H9 (cell line): ENCODE measurements around the gene COPE. TPM values are rescaled to one million over a fixed set of nuclear protein-coding genes. Genes with fewer than 3 reads are reported as not detected.
A peak's percentile ranks its signal among the peaks of the same experiment; 100 is the strongest.
"Not testable (repeated sequence)": the region's sequence is repeated elsewhere in the genome, so short reads cannot be mapped to it uniquely, and the experiment has no call there.

ENCODE experiments used
- DNase-seq: peaks from one replicate; pipeline ENCODE4 v3.0.0-alpha.2; 2017
- H2AFZ ChIP-seq: one replicate; pipeline ENCODE4 v1.6.1; 2013; ENCODE audit warnings: mild to moderate bottlenecking, low read length, control low read depth, moderate library complexity
- H2AK5ac ChIP-seq: 2 replicates; pipeline ENCODE4 v1.6.1; 2013; ENCODE audit warnings: low read length, control low read depth, mixed read lengths; ENCODE audit not compliant: insufficient read length
- H2BK120ac ChIP-seq: one replicate; pipeline ENCODE4 v1.6.1; 2013; ENCODE audit warnings: low read depth, mild to moderate bottlenecking, low read length, control low read depth, inconsistent platforms; ENCODE audit not compliant: poor library complexity, severe bottlenecking
- H2BK12ac ChIP-seq: 2 replicates; pipeline ENCODE4 v1.6.1; 2013; ENCODE audit warnings: low read length, control low read depth, mixed read lengths, low read depth; ENCODE audit not compliant: insufficient read length
- H2BK15ac ChIP-seq: 2 replicates; pipeline ENCODE4 v1.6.1; 2013; ENCODE audit warnings: low read depth, low read length, control low read depth
- H2BK20ac ChIP-seq: one replicate; pipeline ENCODE4 v1.6.1; 2013; ENCODE audit warnings: low read depth, mild to moderate bottlenecking, low read length, control low read depth, inconsistent platforms; ENCODE audit not compliant: poor library complexity, severe bottlenecking
- H2BK5ac ChIP-seq: 2 replicates; pipeline ENCODE4 v1.6.1; 2013; ENCODE audit warnings: low read length, control low read depth, mixed read lengths; ENCODE audit not compliant: insufficient read length
- H3K14ac ChIP-seq: 2 replicates; pipeline ENCODE4 v1.6.1; 2013; ENCODE audit warnings: low read length, control low read depth; ENCODE audit not compliant: insufficient read depth
- H3K18ac ChIP-seq: 2 replicates; pipeline ENCODE4 v1.6.1; 2013; ENCODE audit warnings: low read depth, mild to moderate bottlenecking, mixed read lengths, low read length, control low read depth; ENCODE audit not compliant: insufficient read length
- H3K23ac ChIP-seq: 2 replicates; pipeline ENCODE4 v1.6.1; 2013; ENCODE audit warnings: low read length, control low read depth, mixed read lengths, low read depth; ENCODE audit not compliant: insufficient read length
- H3K23me2 ChIP-seq: 2 replicates; pipeline ENCODE4 v1.6.1; 2013; ENCODE audit warnings: low read depth, mild to moderate bottlenecking, mixed read lengths, low read length, control low read depth; ENCODE audit not compliant: insufficient read length, poor library complexity, severe bottlenecking
- H3K27ac ChIP-seq: 2 replicates; pipeline ENCODE4 v1.5.1; 2013; ENCODE audit warnings: low read length, control low read depth, mixed read lengths, low read depth; ENCODE audit not compliant: insufficient read length
- H3K27me3 ChIP-seq: 2 replicates; pipeline ENCODE4 v1.6.1; 2013; ENCODE audit warnings: low read length, control low read depth, inconsistent platforms; ENCODE audit not compliant: insufficient read depth
- H3K4ac ChIP-seq: 2 replicates; pipeline ENCODE4 v1.6.1; 2013; ENCODE audit warnings: low read depth, mild to moderate bottlenecking, control low read depth, inconsistent platforms, low read length, moderate library complexity
- H3K4me1 ChIP-seq: 2 replicates; pipeline ENCODE4 v1.6.1; 2013; ENCODE audit warnings: low read length, control low read depth, inconsistent platforms; ENCODE audit not compliant: insufficient read depth
- H3K4me2 ChIP-seq: 2 replicates; pipeline ENCODE4 v1.6.1; 2013; ENCODE audit warnings: low read length, control low read depth, mixed read lengths; ENCODE audit not compliant: insufficient read length, insufficient read depth
- H3K56ac ChIP-seq: 2 replicates; pipeline ENCODE4 v1.6.1; 2013; ENCODE audit warnings: low read depth, mild to moderate bottlenecking, mixed read lengths, low read length, control low read depth; ENCODE audit not compliant: insufficient read length
- H3K79me1 ChIP-seq: 2 replicates; pipeline ENCODE4 v1.6.1; 2013; ENCODE audit warnings: low read depth, mild to moderate bottlenecking, moderate library complexity, low read length, control low read depth, inconsistent platforms; ENCODE audit not compliant: insufficient read depth, poor library complexity, severe bottlenecking
- H3K79me2 ChIP-seq: 2 replicates; pipeline ENCODE4 v1.6.1; 2013; ENCODE audit warnings: low read length, control low read depth, inconsistent platforms; ENCODE audit not compliant: insufficient read depth
- H3K9ac ChIP-seq: 2 replicates; pipeline ENCODE4 v1.6.1; 2013; ENCODE audit warnings: low read length, control low read depth, mixed read lengths; ENCODE audit not compliant: insufficient read length; ENCODE audit errors: extremely low read depth
- H3K9me3 ChIP-seq: one replicate; pipeline ENCODE4 v1.6.1; 2013; ENCODE audit warnings: low read depth, low read length, inconsistent platforms; ENCODE audit not compliant: control insufficient read depth
- H3T11ph ChIP-seq: one replicate; pipeline ENCODE4 v1.6.1; 2013; ENCODE audit warnings: mild to moderate bottlenecking, low read length, control low read depth, inconsistent platforms
- H4K20me1 ChIP-seq: one replicate; pipeline ENCODE4 v1.6.1; 2013; ENCODE audit not compliant: control insufficient read depth, insufficient read length, insufficient read depth
- H4K5ac ChIP-seq: 2 replicates; pipeline ENCODE4 v1.6.1; 2013; ENCODE audit warnings: low read depth, mild to moderate bottlenecking, mixed read lengths, low read length, control low read depth; ENCODE audit not compliant: insufficient read length
- H4K8ac ChIP-seq: replicated peaks from 2 replicates; pipeline ENCODE4 v1.6.1; 2013; ENCODE audit warnings: low read length, control low read depth, mixed read lengths, low read depth; ENCODE audit not compliant: insufficient read length
- H4K91ac ChIP-seq: 2 replicates; pipeline ENCODE4 v1.6.1; 2013; ENCODE audit warnings: low read depth, mild to moderate bottlenecking, moderate library complexity, mixed read lengths, low read length, control low read depth; ENCODE audit not compliant: insufficient read length
- H3K27ac Mint-ChIP-seq, 3 experiments: 2 replicates in 2 of 3; 3 replicates in 1 of 3; pipeline ENCODE4 v1.8.0; 2020 to 2021; ENCODE audit warnings: mixed read lengths in 3 of 3, mild to moderate bottlenecking in 1 of 3, moderate library complexity in 1 of 3
- H3K27me3 Mint-ChIP-seq: 2 replicates; pipeline ENCODE4 v1.8.0; 2021; ENCODE audit warnings: low read depth, mild to moderate bottlenecking, moderate library complexity, mixed read lengths
- H3K36me3 Mint-ChIP-seq, 3 experiments: 2 replicates in 2 of 3; 3 replicates in 1 of 3; pipeline ENCODE4 v1.8.0; 2020 to 2021; ENCODE audit warnings: low read depth in 3 of 3, mixed read lengths in 3 of 3; ENCODE audit not compliant: insufficient read depth in 1 of 3
- H3K4me1 Mint-ChIP-seq, 2 experiments: 2 replicates each; pipeline ENCODE4 v1.8.0; 2020; ENCODE audit warnings: mixed read lengths in 2 of 2
- H3K4me3 Mint-ChIP-seq, 2 experiments: 2 replicates in 1 of 2; 3 replicates in 1 of 2; pipeline ENCODE4 v1.8.0; 2020 to 2021; ENCODE audit warnings: mild to moderate bottlenecking in 2 of 2, mixed read lengths in 2 of 2, moderate library complexity in 1 of 2
- H3K9me3 Mint-ChIP-seq, 2 experiments: 2 replicates in 1 of 2; 3 replicates in 1 of 2; pipeline ENCODE4 v1.8.0; 2020; ENCODE audit warnings: mild to moderate bottlenecking in 2 of 2, mixed read lengths in 2 of 2, moderate library complexity in 1 of 2
- CTCF ChIP-seq: fragments of 200-600 bp; sonication (generic); conservative IDR thresholded peaks from 3 replicates; pipeline ENCODE4 v1.8.0; 2021; ENCODE audit warnings: antibody characterized with exemption, mild to moderate bottlenecking
- WGBS: extraction: QIAGEN DNeasy Blood & Tissue Kit; methylation state at CpG from one replicate; pipeline ENCODE4 v1.1.7; 2013; ENCODE audit warnings: missing lambda C conversion rate, low lambda C conversion rate, mixed read lengths; ENCODE audit not compliant: insufficient read length; ENCODE audit errors: extremely low coverage; 5-methylcytosine and 5-hydroxymethylcytosine counted together
- total RNA-seq: library from RNA; stranded (reverse); gene quantifications from 2 replicates; pipeline ENCODE4 v1.2.1, GENCODE V29; 2021

COPE gene
- total RNA-seq, 1 experiment from 2014 or later, result 198 TPM

- H2AK5ac ChIP-seq, result no peak overlapping the region
- no peak overlapping the region for H2BK20ac ChIP-seq
- H3K9ac ChIP-seq, result no peak overlapping the region
- no peaks in the 10 kb centered on the region for H3K23me2 ChIP-seq
- TF ChIP-seq CTCF, result no peak
- H4K5ac ChIP-seq, result no peak overlapping the region
- peak overlapping the region in 1 of 3 experiments; percentile 43; a peak in 1 of 7 replicates for H3K27ac Mint-ChIP-seq
- H3K79me2 ChIP-seq, result no peaks in the 10 kb centered on the region
- H4K20me1 ChIP-seq, result no peaks in the 10 kb centered on the region
- H2AFZ ChIP-seq, result no peak overlapping the region
- no peak overlapping the region for H3K23ac ChIP-seq
- H3K36me3 Mint-ChIP-seq, result no peaks in the 10 kb centered on the region
- H3K9me3 ChIP-seq, result no peaks in the 10 kb centered on the region
- H3K4me1 ChIP-seq, result no peaks in the 10 kb centered on the region
- no peak overlapping the region for H3K4me2 ChIP-seq
- H2BK120ac ChIP-seq, result no peak overlapping the region
- H3K4me3 Mint-ChIP-seq, result no peak overlapping the region
- no peak overlapping the region for H3K4ac ChIP-seq
- H3K18ac ChIP-seq, result no peak overlapping the region
- H3K27ac ChIP-seq, result no peak overlapping the region
- DNase-seq, result no peak
- H3K27me3 Mint-ChIP-seq, result peaks cover 33% of the 10 kb centered on the region
- H3K4me1 Mint-ChIP-seq, result no peaks in the 10 kb centered on the region
- H3K27me3 ChIP-seq, result no peaks in the 10 kb centered on the region
- no peak overlapping the region for H4K91ac ChIP-seq
- no peak overlapping the region for H3K14ac ChIP-seq
- no peak overlapping the region for H2BK5ac ChIP-seq
- no peak overlapping the region for H4K8ac ChIP-seq
- peaks cover 0 to 3% of the 10 kb centered on the region in 2 experiments; a peak in 2 of 5 replicates for H3K9me3 Mint-ChIP-seq
- H3K56ac ChIP-seq, result no peak overlapping the region
- no peak overlapping the region for H2BK15ac ChIP-seq
- H3K79me1 ChIP-seq, result no peaks in the 10 kb centered on the region
- no peak overlapping the region for H3T11ph ChIP-seq
- 100% methylated on average over 1 of the region's 3 CpGs for WGBS
- H2BK12ac ChIP-seq, result no peak overlapping the region
These were observed 34.9 kb upstream of the COPE start for GRCh38 chr19:18954094-18954493.

DNA sequence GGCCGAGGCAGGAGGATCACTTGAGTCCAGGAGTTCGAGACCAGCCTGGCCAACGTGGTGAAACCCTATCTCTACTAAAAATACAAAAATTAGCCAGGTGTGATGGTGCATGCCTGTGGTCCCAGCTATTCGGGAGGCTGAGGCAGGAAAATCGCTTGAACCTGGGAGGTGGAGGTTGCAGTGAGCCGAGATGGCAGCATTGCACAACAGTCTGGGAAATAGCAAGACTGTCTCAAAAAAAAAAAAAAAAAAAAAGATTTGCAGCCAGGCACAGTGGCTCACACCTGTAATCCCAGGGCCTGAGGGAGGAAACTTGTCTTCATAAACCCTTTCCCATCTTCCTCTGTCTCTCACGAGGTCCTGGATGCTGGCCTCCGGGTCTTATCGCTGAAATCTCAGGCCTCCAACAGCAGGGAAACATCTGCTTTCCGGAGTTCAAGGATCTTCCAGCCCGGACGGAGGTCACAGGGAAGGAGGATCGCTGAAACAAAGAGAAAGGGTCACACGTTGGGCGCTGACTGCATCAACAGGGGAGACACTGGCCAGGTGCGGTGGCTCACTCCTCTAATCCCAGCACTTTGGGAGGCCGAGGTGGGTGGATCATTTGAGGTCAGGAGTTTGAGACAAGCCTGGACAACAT lies 33.3 kb upstream of the COPE start:
- not testable (repeated sequence) for H3K36me3 Mint-ChIP-seq, H2AK5ac ChIP-seq, H3K23me2 ChIP-seq, H4K8ac ChIP-seq, H3K79me1 ChIP-seq, H4K20me1 ChIP-seq, H2BK12ac ChIP-seq, H3K27me3 ChIP-seq, H3K4me2 ChIP-seq, H3T11ph ChIP-seq, H3K23ac ChIP-seq, H3K9me3 Mint-ChIP-seq, H2AFZ ChIP-seq, H3K4me1 Mint-ChIP-seq, H3K14ac ChIP-seq, H3K4ac ChIP-seq, H3K4me1 ChIP-seq, H3K9me3 ChIP-seq, H2BK20ac ChIP-seq, H3K27ac Mint-ChIP-seq, H4K91ac ChIP-seq, H3K4me3 Mint-ChIP-seq, H2BK120ac ChIP-seq, H3K79me2 ChIP-seq, H3K27ac ChIP-seq, H3K9ac ChIP-seq, H4K5ac ChIP-seq, H2BK5ac ChIP-seq, DNase-seq, H3K18ac ChIP-seq, H3K56ac ChIP-seq, H2BK15ac ChIP-seq
- no CpG with 5 or more reads among the region's 17 CpGs for WGBS
- peaks cover 24% of the 10 kb centered on the region for H3K27me3 Mint-ChIP-seq
